ENCODE data around the gene TSC2. TPM values are rescaled to one million over a fixed set of nuclear protein-coding genes. Genes with fewer than 3 reads are reported as not detected.

TSC2 gene
- total RNA-seq, 4 donors from 2014 or later = 88.3 to 206 (median 127) TPM

DNA sequence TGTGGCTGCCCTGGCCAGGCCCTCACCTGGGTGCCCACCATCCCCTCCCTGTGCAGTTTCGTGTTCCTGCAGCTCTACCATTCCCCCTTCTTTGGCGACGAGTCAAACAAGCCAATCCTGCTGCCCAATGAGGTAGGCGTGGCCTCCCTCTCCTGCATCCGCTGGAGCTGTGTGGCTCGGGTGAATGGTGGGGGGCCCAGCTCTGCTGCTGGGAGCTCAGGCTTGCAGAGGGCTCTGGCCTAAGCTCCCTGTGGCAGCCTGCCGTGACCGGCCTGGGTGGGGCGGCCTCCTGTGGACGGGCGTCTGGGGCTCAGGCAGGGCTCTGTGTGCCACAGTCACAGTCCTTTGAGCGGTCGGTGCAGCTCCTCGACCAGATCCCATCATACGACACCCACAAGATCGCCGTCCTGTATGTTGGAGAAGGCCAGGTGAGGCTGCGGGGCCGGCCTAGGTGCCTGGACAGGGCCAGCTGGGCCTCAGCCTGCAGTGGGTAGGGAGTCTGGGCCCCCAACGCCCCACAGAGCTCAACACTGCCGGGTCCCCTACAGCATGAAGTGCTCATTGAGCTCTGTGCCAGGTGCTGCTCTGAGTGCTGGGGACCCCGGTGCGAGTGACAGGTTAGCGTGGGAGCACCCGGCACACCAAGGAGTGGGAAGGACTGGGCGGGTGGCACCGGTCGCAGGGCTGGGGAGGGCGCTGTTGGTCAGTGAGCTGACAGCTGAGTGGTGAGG, 37.3 kb downstream of the TSC2 start:
- no peaks in the 10 kb centered on the region for H3K27me3 ChIP-seq
- TF ChIP-seq, protein P1, sequence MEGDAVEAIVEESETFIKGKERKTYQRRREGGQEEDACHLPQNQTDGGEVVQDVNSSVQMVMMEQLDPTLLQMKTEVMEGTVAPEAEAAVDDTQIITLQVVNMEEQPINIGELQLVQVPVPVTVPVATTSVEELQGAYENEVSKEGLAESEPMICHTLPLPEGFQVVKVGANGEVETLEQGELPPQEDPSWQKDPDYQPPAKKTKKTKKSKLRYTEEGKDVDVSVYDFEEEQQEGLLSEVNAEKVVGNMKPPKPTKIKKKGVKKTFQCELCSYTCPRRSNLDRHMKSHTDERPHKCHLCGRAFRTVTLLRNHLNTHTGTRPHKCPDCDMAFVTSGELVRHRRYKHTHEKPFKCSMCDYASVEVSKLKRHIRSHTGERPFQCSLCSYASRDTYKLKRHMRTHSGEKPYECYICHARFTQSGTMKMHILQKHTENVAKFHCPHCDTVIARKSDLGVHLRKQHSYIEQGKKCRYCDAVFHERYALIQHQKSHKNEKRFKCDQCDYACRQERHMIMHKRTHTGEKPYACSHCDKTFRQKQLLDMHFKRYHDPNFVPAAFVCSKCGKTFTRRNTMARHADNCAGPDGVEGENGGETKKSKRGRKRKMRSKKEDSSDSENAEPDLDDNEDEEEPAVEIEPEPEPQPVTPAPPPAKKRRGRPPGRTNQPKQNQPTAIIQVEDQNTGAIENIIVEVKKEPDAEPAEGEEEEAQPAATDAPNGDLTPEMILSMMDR (IDR thresholded peaks at IDR 0.05) = no peak
- TF ChIP-seq POLR2AphosphoS5 (IDR thresholded peaks at IDR 0.05) (no peak), EP300 (IDR thresholded peaks at IDR 0.05; ENCODE audit: low read depth) (no peak), POLR2A (IDR thresholded peaks at IDR 0.05) (no peak)
- peaks cover 0 to 11% (median 1%) of the 10 kb centered on the region in 4 donors for H3K36me3 ChIP-seq
- DNase-seq = no peak
- H3K9me3 ChIP-seq = no peaks in the 10 kb centered on the region
- peaks cover 0 to 29% (median 16%) of the 10 kb centered on the region in 4 donors for H3K4me1 ChIP-seq
- no peak overlapping the region for H3K4me3 ChIP-seq
- in situ Hi-C loops (cut with MboI; ENCODE audit: low pct_ligation_motif_present in 1 of 4, low pct_unique_long_range_greater_than_20kb in 1 of 4, low sequenced_read_pairs in 3 of 4) = no loop called here
- WGBS, 2 donors (ENCODE audit: low coverage in 1 of 2) = 92 to 100% methylated on average over 5 to 24 of the region's 29 CpGs
- no peak overlapping the region for H3K27ac ChIP-seq
- intact Hi-C loops (cut with DNase I; ENCODE audit: low total_unique reads) = no loop called here

DNA sequence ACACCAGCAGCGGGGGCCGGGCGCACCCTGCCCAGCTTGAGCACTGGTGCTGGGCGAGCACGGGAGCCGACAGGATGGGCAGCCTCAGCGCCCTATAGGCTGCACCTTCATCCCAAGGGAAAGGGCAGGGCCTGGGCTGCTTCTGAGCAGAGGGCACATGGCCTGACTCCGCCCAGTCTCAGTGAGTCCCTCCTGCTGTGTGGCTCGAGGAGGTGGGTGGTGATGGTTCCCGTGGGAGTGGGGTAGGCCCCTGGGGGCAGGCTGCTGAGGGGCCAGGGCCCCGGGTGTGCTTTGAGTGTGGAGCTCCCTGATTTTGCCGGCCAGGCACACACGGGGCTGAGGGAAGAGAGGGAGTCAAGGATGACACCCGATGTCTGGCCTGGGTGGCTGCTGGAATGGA, 37.9 kb downstream of the TSC2 start:
- no peak for DNase-seq
- Histone ChIP-seq H3K27ac (no peak overlapping the region), H3K4me3 (no peak overlapping the region), H3K36me3 (peaks cover 0 to 9% (median 0%) of the 10 kb centered on the region in 4 donors), H3K27me3 (no peaks in the 10 kb centered on the region), H3K9me3 (no peaks in the 10 kb centered on the region), H3K4me1 (peaks cover 0 to 35% (median 19%) of the 10 kb centered on the region in 4 donors)
- TF ChIP-seq POLR2AphosphoS5 (IDR thresholded peaks at IDR 0.05) (no peak), EP300 (IDR thresholded peaks at IDR 0.05; ENCODE audit: low read depth) (no peak), POLR2A (IDR thresholded peaks at IDR 0.05) (no peak)
- TF ChIP-seq, protein P1 (IDR thresholded peaks at IDR 0.05) = no peak
- in situ Hi-C loops (cut with MboI; ENCODE audit: low pct_ligation_motif_present in 1 of 4, low pct_unique_long_range_greater_than_20kb in 1 of 4, low sequenced_read_pairs in 3 of 4) (no loop called here), intact Hi-C loops (cut with DNase I; ENCODE audit: low total_unique reads) (no loop called here)
- 75% methylated on average over 12 of the region's 14 CpGs; no CpG with 5 or more reads in 1 of the 2 donors for WGBS, 2 donors (ENCODE audit: low coverage in 1 of 2)

DNA sequence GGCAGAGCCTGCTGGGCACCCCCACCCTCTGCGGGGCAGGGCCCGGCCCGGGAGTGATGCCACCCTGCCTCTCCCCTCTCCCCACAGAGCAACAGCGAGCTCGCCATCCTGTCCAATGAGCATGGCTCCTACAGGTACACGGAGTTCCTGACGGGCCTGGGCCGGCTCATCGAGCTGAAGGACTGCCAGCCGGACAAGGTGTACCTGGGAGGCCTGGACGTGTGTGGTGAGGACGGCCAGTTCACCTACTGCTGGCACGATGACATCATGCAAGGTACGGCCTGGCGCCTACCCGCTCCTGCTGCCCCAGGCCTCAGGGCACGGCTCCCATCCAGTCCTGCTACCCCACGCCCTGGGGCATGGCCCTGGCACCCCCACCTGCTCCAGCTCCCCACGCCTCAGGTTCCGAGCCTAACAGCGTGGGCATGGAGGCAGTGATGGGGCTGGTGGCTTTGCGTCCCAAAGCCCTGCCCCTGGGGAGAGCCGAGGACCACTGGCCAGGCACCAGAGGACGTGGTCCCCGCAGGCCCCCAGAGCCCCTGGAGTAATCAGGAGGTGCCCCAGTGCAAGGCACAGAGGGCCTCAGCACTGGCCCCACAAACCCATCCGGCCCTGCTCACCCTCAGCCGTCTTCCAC, 38.4 kb downstream of the TSC2 start:
- H3K4me1 ChIP-seq = peaks cover 0 to 35% (median 19%) of the 10 kb centered on the region in 4 donors
- in situ Hi-C loops (cut with MboI; ENCODE audit: low pct_ligation_motif_present in 1 of 4, low pct_unique_long_range_greater_than_20kb in 1 of 4, low sequenced_read_pairs in 3 of 4) (no loop called here), intact Hi-C loops (cut with DNase I; ENCODE audit: low total_unique reads) (no loop called here)
- DNase-seq = no peak
- TF ChIP-seq, protein P1 (IDR thresholded peaks at IDR 0.05) = no peak
- no peak for TF ChIP-seq EP300 (IDR thresholded peaks at IDR 0.05; ENCODE audit: low read depth)
- no peak for TF ChIP-seq POLR2AphosphoS5 (IDR thresholded peaks at IDR 0.05)
- TF ChIP-seq POLR2A (IDR thresholded peaks at IDR 0.05) = no peak
- no peak overlapping the region for H3K4me3 ChIP-seq
- H3K9me3 ChIP-seq = no peaks in the 10 kb centered on the region
- no peak overlapping the region for H3K27ac ChIP-seq
- H3K36me3 ChIP-seq = peaks cover 0 to 9% (median 0%) of the 10 kb centered on the region in 4 donors
- WGBS, 2 donors (ENCODE audit: low coverage in 1 of 2) = 93% methylated on average over 25 of the region's 27 CpGs; no CpG with 5 or more reads in 1 of the 2 donors
- H3K27me3 ChIP-seq = no peaks in the 10 kb centered on the region

Measured in transverse colon (tissue), 4 donors.